GM21423 (cell line): ENCODE data around the gene ENO3.

Experiments used
- ATAC-seq: cut with Tn5 transposase; IDR thresholded peaks from one replicate; pipeline ENCODE4 v1.9.1; 2021; ENCODE audit warnings: mild to moderate bottlenecking, moderate library complexity; ENCODE audit not compliant: unreplicated experiment

Gene ENO3

GRCh38 chr17:4949321-4950074 is 1.4 kb upstream of the ENO3 start:
- ATAC-seq, result peak; percentile 27

- ATAC-seq, result peak; percentile 16
Measured at GRCh38 chr17:4950075-4950745, 709 bp upstream of the ENO3 start.

- ATAC-seq, result no peak
Measured at GRCh38 chr17:4951486-4951885, 567 bp downstream of the ENO3 start.

GRCh38 chr17:4953451-4953961 is 2.6 kb downstream of the ENO3 start:
- ATAC-seq, result no peak

GRCh38 chr17:4955091-4955490 is 4.2 kb downstream of the ENO3 start:
- no peak for ATAC-seq

GRCh38 chr17:4956493-4957061 is 5.7 kb downstream of the ENO3 start:
- no peak for ATAC-seq

- ATAC-seq, result no peak
Measured at GRCh38 chr17:4958102-4958501, 7.2 kb downstream of the ENO3 start.

- no peak for ATAC-seq
Measured at GRCh38 chr17:4959261-4959965, 8.5 kb downstream of the ENO3 start.

- ATAC-seq, result no peak
Measured at GRCh38 chr17:4960279-4960922, 9.5 kb downstream of the ENO3 start.

- ATAC-seq, result no peak
Measured at GRCh38 chr17:4965311-4965986, 14.5 kb downstream of the ENO3 start.

- peak; percentile 78 for ATAC-seq
Measured at GRCh38 chr17:4966844-4967538, 16.1 kb downstream of the ENO3 start.

- peak; percentile 64 for ATAC-seq
Measured at GRCh38 chr17:4967539-4968485, 16.9 kb downstream of the ENO3 start, which contains the start of gene SPAG7. Gene SPAG7 (minus strand): TSS chr17:4967817. CDS start chr17:4967804, 13 bp downstream.

GRCh38 chr17:4968486-4969046 is 17.6 kb downstream of the ENO3 start:
- ATAC-seq, result no peak

GRCh38 chr17:4969047-4969550 is 18.2 kb downstream of the ENO3 start:
- no peak for ATAC-seq

GRCh38 chr17:4969551-4970173 is 18.7 kb downstream of the ENO3 start:
- ATAC-seq, result no peak

- no peak for ATAC-seq
Measured at GRCh38 chr17:4970273-4970672, 19.4 kb downstream of the ENO3 start.

- ATAC-seq, result no peak
Measured at GRCh38 chr17:4971826-4972225, 20.9 kb downstream of the ENO3 start.
